ENCODE data around the gene TMEM132C. TPM values are rescaled to one million over a fixed set of nuclear protein-coding genes. Genes with fewer than 3 reads are reported as not detected.
"Not testable (repeated sequence)": the region's sequence is repeated elsewhere in the genome, so short reads cannot be mapped to it uniquely, and the experiment has no call there.

Gene TMEM132C
- total RNA-seq, 1 donor from 2014 or later = 2.2 TPM

- DNase-seq (no peak), ATAC-seq (ENCODE audit: poor library complexity) (no peak)
- intact Hi-C loops (cut with DNase I) = no loop called here
These were observed 305.2 kb downstream of the TMEM132C start for GRCh38 chr12:128571906-128572810.

- intact Hi-C loops (cut with DNase I) = no loop called here
- DNase-seq = no peak
- no peak for ATAC-seq (ENCODE audit: poor library complexity)
These were observed 306.9 kb downstream of the TMEM132C start for GRCh38 chr12:128573907-128574306.

- ATAC-seq (ENCODE audit: poor library complexity) (no peak), DNase-seq (no peak)
- intact Hi-C loops (cut with DNase I) = no loop called here
These were observed 311.1 kb downstream of the TMEM132C start for GRCh38 chr12:128578045-128578444.

GRCh38 chr12:128581321-128581761 lies 314.4 kb downstream of the TMEM132C start:
- ATAC-seq (ENCODE audit: poor library complexity) (no peak), DNase-seq (no peak)
- intact Hi-C loops (cut with DNase I) = no loop called here

DNA sequence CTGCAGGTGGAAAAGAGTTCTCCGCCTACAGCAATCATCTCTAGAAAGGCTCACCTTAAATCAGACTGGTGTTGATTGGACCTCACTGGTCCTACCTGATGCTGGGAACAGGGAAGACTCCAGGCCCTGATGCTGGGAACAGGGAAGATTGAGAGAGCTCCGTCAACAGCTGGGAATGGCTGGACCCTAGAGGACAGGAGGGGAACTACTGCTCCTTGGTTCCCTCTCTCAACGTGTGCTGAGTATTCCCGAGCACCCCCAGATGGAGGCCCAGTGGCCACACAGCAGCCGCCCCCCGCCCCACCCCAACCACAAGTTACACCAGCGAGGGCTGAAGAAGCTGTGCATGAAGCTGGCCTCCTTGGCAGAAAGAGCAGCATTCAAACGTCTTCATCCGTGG lies 316.5 kb downstream of the TMEM132C start:
- intact Hi-C loops (cut with DNase I) = no loop called here
- DNase-seq (no peak), ATAC-seq (ENCODE audit: poor library complexity) (no peak)

DNA sequence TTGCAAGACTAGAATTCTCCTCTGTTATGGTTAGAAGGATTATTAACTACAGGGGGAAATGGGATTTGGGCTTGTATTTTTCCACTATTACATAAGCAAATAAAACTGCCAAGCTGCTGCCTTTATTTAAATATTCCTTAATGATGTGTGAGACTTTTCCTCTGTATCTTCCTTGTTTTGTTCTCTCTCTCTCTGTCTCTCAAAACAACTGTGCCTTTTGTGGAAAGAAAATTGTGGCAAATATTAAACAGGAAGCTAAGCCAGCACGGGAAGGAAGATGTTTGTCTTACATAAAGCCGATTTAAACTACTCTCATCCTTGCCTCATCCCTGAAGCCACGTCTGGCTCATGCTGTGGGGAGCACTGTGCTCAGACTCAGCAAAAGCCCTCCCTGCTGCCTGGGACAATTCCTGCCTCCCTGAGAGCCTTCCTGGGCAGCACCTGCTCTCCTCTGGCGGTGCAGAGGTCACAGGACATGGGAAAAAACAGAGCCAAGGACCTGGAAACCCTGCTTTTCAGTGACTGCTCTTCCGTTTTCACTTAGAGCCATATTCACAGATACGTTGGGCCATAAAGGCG lies 319.6 kb downstream of the TMEM132C start:
- DNase-seq (no peak), ATAC-seq (ENCODE audit: poor library complexity) (no peak)
- intact Hi-C loops (cut with DNase I) = no loop called here

- ATAC-seq (ENCODE audit: poor library complexity) = no peak
- intact Hi-C loops (cut with DNase I) = no loop called here
- no peak for DNase-seq
These were observed 320.9 kb downstream of the TMEM132C start for GRCh38 chr12:128587918-128588317.

GRCh38 chr12:128592220-128592744 lies 325.3 kb downstream of the TMEM132C start:
- intact Hi-C loops (cut with DNase I) = no loop called here
- DNase-seq (no peak), ATAC-seq (ENCODE audit: poor library complexity) (no peak)

GRCh38 chr12:128594521-128594920 lies 327.6 kb downstream of the TMEM132C start:
- ATAC-seq (ENCODE audit: poor library complexity) (no peak), DNase-seq (no peak)
- intact Hi-C loops (cut with DNase I) = no loop called here

- DNase-seq (no peak), ATAC-seq (ENCODE audit: poor library complexity) (no peak)
- intact Hi-C loops (cut with DNase I) = no loop called here
These were observed 328.6 kb downstream of the TMEM132C start for GRCh38 chr12:128595609-128596008.

GRCh38 chr12:128600886-128601285 lies 333.9 kb downstream of the TMEM132C start:
- ATAC-seq (ENCODE audit: poor library complexity) (no peak), DNase-seq (no peak)
- intact Hi-C loops (cut with DNase I) = no loop called here

DNA sequence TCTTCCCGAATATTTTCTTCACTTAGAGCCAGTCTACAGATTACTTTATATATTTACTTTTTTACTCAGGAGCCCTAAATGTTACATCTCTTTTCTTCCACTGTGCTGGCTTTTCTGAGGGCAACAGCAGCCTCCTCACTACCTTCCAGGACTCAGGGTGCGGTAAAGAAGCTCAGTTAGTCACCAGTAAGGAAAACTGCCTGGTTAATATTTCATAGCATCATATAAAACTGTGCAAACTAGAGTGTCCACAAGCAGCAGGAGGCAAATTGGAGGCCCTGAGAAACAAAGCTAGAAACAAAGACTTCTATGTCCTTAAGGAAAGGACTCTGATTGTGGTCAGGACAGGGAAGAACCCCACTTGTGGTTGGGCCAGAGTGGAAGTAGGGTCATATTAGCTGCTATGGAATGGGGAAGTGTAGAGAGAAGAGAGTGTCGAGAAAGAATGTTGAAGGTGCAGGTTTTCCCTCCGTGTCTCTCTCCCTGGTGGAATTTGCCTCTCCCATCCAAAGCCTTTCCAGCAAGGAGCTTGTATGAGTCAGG lies 336.7 kb downstream of the TMEM132C start:
- no peak for ATAC-seq (ENCODE audit: poor library complexity)
- DNase-seq = no peak

GRCh38 chr12:128604219-128604618 lies 337.2 kb downstream of the TMEM132C start:
- ATAC-seq (ENCODE audit: poor library complexity); intact Hi-C loops (cut with DNase I); DNase-seq: not testable (repeated sequence)

More for the DNA sequence above, 336.7 kb downstream of the TMEM132C start:
- intact Hi-C loops (cut with DNase I) = no loop called here

DNA sequence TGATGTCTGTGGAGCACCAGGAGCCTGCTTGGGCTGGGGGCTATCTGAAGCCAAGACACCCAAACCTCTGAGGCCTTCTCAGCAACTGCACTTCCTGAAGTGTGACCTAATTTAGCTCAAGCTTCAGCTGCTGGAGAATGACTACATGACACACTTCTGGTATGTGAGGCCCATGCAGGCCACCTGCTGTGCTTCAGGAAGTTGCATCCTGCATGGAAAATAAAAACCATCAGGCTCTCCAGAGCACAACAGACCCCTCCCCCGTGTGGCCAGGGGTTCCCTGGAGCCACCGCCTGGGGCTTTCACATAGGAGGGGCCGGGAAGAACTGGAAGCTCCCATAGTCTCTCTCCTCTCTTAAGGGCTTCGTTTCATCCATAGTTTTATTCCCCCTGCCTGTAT lies 339.1 kb downstream of the TMEM132C start:
- DNase-seq (no peak), ATAC-seq (ENCODE audit: poor library complexity) (no peak)
- intact Hi-C loops (cut with DNase I) = no loop called here

DNA sequence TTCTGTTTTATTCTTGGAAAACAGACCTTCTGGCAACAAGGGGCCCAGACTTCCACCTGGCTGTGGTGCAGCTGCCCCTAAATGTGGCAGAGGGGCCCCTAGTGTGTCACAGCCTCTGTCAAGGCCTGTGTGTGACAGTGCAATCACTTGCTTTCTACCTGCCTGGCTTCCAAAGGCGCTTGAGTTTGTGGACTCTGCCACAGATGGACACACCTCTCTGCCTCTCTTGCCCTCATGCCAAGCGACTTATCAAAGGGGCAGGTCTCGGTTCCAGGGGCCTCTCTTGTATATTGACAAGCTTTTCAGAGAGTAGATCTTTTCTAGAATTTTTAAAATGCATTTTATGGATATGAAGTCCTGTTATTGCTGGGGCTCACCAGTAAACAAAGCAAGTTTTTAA lies 339.6 kb downstream of the TMEM132C start:
- intact Hi-C loops (cut with DNase I) = no loop called here
- DNase-seq = no peak
- no peak for ATAC-seq (ENCODE audit: poor library complexity)

DNA sequence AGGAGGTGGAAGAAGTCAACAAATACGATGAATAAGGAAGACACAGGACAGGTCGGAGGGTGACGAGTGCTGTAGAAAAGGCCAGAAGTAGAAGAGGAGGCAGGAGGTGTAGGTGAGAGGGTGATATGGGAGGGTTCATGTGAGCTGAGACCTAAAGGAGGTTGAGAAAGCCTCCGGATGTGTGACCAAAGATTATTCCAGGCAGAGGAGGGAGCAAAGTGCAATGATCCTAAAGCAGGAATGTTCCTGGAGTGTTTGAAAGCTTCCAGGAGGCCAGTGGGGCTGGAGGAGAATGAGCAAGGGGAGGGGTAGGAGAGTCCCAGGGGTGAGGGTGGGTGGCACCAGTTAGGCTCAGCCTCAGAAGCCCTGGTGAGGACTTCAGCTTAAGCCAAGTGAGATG lies 340.0 kb downstream of the TMEM132C start:
- intact Hi-C loops (cut with DNase I) = no loop called here
- DNase-seq = no peak
- no peak for ATAC-seq (ENCODE audit: poor library complexity)

- ATAC-seq (ENCODE audit: poor library complexity) (no peak), DNase-seq (no peak)
- intact Hi-C loops (cut with DNase I) = no loop called here
These were observed 340.7 kb downstream of the TMEM132C start for GRCh38 chr12:128607641-128608040.

GRCh38 chr12:128609861-128610260 lies 342.9 kb downstream of the TMEM132C start:
- DNase-seq (no peak), ATAC-seq (ENCODE audit: poor library complexity) (no peak)
- intact Hi-C loops (cut with DNase I) = no loop called here

GRCh38 chr12:128611736-128612135 lies 344.8 kb downstream of the TMEM132C start:
- intact Hi-C loops (cut with DNase I) = no loop called here
- ATAC-seq (ENCODE audit: poor library complexity) (no peak), DNase-seq (no peak)

Measured in Right ventricle myocardium superior (tissue), 1 donor.